Ramos (cell line): ENCODE results near the gene NABP1.
"Not testable (repeated sequence)": the region's sequence is repeated elsewhere in the genome, so short reads cannot be mapped to it uniquely, and the experiment has no call there.

Experiments
- in situ Hi-C: fragments of 300-500 bp; cut with MboI; formaldehyde crosslinking; loops from one replicate; pipeline ENCODE4 v1.14.3; 2022; ENCODE audit warnings: low sequenced_read_pairs; ENCODE audit not compliant: unreplicated experiment

NABP1 gene, protein sequence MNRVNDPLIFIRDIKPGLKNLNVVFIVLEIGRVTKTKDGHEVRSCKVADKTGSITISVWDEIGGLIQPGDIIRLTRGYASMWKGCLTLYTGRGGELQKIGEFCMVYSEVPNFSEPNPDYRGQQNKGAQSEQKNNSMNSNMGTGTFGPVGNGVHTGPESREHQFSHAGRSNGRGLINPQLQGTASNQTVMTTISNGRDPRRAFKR

DNA sequence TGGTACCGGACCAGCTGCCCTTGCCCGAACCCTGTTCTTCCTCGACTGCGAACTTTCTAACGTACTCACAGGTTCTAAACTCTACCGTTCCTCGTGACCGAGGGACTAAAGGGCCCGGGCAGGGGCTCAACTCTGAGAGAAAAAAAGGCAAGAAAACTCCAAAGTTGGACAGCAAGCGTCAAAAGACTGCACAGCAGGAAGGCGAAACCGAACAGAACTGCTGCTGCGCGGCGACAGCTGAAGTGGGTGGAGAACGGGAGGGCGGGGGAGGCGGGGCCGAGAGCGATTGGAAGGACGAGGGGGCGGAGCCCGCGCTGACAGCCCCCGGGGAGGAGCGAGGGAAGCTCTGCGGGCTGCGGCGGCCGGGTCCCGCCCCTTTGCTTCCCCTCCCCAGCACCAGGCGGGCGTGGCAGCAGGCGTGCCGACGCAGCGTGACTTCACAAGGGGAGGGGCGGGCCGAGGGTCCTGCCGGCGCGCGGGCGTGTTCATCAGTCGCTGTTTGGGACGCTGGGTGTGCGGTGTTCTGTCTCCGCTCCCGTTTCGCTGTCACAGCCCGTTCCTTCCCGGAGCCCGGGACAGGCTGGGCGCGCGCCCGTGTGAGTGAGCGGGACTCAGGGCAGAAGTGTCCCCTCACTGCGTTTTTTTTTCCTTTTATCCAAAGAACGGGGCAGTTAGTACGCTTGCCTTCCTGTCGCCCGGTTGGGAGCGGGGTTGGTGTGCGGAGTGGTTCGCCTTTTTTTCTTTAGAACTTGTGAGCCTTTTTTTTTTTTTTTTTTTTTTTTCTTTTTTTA, at the start of gene NABP1:
Gene NABP1 (plus strand): TSS at position 491 of the 791 bp plus-strand sequence. CDS start 479 bp downstream, outside the sequence.
- in situ Hi-C loops: no loop called here

DNA sequence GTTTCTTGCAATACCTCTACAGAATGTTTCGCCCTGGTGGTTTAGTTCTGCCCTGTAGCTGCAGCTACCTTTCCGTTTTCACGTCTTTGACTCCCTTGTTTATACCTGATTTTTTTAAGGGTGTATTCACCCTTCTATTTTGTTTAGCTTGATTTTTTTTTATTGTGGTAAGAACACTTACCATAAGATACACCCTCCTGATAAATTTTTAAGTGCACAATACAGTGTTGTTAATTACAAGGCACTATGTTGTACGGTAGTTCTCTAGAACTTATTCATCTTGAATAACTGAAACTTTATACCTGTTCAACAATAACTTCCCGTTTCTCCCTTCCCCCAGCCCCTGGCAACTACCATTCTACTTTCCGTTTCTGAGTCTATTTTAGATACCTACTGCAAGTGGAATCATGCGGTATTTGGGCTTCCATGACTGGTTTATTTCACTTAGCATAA, 48.9 kb upstream of the NABP1 start:
- in situ Hi-C loops: no loop called here

DNA sequence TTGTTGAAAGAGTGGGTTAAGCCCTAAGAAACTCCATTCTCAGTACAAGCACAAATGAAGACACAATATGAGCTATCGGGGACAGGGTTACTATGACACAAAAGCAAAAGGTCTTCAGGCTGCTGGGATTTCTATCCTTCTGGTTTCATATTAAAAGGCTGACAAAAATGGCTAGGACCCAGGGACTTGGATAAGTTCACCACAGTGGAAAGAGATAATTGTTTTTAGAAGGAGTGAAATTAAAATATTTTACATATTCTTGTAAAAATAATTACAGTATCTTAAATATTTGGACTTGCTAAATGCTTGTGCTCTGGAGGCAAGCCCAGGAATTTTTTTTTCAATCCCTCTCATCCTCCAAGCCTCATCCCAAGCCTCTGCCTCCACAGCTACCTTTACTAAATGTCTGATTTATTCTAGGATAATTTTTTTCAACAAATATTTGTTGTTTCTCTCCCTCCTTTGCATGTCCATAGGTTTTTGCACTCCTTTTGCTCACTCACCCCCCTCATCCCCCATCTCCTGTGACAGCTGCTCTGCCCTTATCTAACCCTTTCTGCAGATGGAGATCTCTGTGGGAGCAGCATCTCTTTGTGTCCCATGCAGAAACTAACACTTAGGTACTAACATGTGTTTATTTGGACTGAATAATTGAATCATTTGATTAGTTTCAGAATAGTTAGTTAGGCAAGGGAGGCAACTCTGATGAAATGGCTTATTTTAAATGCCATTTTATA, 47.8 kb upstream of the NABP1 start:
- in situ Hi-C loops: no loop called here

DNA sequence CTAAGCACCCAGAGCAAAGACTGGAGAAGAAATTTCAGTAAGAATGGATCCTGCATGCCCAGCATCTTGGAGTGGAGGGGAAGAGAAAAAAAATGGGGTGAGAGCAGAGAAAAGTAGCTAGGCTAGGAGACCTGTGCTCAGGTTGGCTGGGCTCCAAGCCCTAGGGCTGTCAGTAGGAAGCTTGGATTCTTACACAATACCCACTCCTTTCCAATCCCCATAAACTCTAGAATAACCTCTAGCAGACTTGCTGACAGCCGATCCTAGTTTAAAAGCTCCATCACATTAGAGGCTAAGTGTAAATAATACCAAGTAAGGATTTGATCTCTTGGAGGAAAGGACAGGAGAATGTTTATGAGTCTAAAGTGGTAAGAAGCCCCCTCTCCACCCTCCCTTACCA, 46.2 kb upstream of the NABP1 start:
- in situ Hi-C loops: no loop called here

DNA sequence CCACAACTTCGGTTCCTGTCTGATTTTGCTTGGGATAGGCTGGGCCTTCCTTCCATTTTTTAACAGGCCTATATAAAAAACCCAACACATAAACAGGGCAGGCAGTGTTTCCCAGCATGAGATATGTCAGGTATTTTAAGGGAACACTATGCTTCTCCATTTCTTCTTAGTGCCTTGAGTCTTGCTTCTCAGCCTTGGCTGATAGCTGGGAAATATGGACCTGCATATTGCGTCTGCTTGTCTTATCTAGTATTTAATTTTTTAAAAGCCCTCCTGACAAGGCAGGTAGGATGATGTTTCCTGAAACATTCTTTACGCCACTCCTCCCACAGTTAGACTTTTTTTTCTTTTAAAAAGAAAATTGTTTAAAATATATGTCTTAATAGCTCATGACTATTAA, 45.5 kb upstream of the NABP1 start:
- in situ Hi-C loops: no loop called here

DNA sequence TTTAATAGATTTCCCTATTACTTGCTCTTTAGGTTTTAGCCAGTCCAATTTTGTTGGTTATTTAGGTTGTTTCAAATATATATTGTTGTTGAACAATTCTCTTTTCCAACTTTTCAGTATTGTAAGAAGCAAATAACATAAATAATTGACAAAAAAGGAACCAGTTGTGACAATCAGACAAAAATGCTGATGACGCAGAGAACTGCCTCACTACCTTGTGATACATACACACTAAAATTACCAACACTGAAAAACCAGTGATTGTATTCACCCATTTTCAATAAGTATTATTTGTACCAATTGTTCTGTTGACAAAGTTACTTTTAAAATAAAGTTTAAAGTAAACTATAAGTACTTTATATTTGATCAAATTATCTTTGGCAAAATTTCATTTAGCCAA, 43.1 kb upstream of the NABP1 start:
- in situ Hi-C loops: no loop called here

DNA sequence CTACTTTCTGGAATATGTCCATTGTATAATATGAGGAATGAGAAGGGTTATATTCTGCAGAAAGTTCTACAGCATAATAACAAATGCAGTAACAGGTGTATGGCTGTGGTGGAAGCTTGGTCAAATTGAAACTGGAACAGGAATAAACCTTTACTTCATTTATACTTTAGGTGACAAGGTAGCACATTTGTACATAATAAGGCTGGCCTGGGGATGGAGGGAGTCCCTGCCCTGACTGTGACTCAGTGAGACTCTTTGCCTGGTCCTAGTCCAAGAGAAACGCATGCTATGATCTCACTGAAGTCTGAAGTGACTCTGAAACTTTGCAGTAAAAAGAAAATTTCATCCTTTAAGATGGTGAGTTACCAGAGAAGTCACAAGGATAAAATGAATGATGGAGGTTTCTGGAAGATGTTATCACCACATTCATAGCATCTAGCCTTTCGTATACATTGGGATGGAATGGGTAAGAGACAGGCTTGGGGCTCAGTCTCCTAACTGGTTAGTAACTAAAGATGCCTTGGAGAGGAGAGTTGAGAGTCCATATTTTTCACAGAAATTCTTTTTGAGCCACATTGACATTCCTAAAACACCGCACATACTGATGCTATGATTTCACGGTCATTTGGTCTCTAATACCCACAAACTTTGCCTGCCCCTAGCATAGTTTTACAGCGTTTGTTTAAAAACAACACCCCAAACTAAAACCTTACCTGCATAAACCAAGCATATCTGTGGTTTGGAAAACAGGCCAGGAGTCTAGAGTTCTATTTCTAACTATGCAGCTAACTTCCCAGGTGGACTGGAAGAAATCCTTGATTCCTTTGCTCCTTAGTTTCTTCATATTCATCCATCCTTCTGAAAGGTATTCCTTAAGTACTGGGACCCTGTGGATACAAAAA, 42.4 kb upstream of the NABP1 start:
- in situ Hi-C loops: no loop called here

DNA sequence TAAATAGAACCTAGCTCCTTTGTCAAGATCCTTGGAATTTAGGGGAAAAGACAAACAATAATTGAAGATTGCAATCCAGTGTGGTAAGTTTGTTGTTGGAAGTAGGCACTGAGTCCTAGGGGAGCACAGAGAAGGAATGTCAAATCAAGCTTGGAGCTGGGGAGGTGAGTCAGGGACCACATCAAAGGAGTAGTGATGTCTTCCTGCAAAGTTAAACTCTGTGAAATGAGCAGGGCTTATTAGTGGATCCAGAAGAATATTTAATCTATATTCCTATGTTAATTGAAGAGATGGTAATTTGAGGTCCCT, 41.7 kb upstream of the NABP1 start:
- in situ Hi-C loops: no loop called here

DNA sequence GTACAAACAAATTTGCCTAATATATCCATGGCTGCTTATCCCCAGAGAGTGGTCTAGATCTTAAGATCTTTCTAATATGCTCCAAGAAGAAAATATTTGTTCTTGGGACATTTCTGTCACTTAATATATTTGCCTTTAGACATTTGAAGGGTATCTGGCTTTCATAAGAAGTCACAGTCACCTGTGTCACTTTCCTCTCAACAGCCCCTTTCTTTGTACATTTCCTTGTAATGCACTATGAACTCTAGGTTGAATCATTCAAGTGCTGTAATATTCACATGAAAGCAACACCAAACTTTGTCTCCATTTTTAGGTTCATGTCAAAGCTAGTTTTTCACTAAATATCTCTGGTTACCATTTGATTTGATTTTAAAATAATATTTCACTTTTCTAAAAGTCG, 41.4 kb upstream of the NABP1 start:
- in situ Hi-C loops: no loop called here

DNA sequence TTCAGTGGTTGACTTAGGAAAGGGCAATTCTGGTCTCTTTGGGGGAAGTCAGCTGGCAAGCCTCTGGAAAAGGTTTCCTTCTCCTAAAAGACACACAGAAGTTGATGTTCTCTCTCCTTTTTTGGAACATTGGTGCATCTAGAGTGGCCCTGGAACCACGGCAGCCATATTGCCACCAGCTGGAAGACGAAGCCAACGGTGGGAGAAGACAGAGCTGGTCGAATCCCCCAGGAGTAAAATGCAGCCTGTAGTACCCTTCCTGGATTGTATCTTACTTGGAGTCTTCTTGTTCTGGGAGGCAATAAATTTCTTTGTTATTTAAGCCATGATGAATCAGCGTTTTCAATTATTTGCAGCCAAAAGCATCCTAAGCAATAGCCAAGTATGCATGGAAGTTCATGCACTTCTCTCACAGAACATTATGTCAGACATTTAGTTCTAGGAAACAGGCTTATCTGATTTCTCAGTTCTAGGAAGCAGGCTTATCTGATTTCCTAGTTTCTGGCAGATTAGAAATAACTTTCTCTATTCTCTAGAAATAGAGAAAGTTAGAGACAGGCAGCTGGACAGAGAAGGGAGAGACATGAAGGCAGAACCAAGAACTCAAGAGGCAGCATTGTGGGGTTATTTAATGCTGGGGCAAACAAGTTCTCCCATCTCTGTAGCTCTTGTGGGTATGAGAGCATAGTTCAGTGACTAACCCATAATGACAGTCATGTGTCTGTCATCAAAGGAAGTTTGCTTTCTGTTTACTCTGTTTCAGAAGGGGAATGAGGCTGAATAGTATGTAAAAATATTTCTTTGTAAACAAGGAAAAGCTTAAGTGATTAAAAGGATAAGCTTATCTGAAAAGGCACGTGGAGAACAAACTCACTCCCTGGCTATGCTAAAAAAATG, 40.5 kb upstream of the NABP1 start:
- in situ Hi-C loops: no loop called here

DNA sequence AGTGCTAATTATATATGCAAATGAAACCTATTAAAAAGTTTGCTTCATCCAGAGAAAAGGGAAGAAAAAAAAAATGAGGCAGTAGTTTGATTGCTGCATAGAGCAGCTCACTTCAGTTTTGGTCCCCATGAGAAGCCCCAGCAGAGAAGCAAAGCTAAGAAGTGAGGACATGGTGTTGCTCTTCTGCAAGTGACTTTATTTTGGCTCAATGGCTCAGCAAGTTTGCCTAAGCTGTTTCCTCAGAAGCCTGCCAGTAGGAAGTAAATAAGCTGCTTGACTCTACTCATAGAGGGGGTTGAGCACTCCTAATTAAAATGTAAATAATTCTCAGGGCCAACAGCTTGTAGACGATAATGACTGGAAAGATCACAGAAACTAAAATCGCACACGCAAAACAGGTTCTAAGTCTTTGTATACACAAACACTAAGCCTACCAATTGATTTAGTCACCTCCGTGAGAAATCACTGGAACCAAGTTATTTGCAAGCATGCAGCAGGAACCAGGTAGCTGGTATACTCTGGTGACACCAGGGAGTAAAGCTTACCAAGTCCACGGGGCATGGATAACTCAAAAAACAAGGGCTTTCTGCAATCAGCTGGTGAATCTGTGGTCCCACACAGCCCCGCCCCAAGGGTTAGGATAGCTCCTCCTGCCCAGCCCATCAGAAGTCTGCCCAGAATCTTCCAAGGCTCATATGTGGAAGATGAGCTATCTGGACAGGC, 39.7 kb upstream of the NABP1 start:
- in situ Hi-C loops: no loop called here

DNA sequence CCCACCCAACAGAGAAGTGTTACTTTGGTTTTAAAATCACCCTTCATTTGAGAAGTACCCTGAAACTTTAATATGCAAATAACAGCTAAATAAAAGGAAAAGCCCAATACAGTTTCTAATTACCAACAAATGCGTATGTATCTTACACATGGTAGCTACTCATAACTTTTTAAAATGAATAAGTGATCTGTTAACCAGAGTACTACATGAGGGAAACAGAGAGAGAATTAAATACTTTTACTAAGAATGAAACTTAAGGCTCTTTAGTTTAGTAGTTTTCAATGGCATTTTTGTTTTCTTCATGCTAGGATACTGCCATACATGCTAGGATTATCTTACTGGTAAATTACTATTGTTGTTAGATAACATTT, 39.1 kb upstream of the NABP1 start:
- in situ Hi-C loops: no loop called here

DNA sequence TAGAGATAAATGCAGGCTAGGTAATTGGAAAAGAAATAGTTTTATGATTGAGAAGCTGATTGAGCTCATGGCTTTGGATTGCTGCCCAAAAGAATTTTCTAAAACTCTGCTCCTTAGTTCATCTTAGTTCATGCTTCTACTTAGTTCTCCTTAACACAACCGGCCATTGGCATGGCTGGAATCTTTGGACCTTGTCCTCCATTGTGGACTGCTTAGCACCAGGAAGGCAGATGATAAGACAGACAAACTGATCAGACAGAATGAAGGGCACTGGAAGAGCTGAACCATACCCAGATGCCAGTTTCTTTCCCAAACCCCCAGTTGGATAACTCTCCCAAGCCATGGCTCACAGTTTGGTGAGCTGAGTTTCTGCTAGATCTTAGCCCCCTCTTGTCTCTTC, 36.3 kb upstream of the NABP1 start:
- in situ Hi-C loops: no loop called here

DNA sequence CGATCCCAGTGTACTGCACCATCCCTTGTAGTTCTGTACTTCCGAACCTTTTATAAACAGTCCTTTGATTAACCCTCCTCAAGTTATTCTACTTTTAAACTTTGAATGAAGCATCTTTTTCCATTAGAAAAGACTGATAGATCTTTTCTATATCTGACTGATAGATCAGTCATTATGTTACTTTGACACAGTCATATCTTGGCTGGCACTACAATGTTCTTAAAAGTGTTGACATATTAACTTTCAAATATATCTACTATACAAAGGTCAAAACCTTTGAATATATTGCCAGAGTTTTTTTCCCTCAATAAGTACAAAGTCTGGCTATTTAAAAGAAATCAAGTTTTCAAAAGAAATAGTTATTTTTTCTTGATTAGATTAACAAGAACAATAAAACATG, 35.4 kb upstream of the NABP1 start:
- in situ Hi-C loops: no loop called here

DNA sequence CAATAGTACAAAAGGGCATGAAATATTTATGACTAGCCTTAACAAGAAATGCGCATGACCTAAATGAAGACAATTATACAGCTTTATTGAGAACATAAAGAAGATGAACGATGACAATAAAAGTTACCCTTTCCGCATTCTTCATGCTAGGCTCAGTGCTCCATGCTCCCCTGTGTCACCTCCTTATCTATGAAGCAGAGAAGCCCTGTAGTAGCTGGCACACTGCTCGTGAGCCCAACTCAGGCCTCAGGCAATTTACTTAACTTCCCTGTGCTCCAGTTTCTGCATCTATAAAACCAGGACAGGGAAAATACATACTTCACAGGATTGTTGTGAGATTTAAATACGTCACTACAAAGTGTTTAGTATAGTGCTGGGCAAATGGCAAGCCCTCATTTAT, 34.5 kb upstream of the NABP1 start:
- in situ Hi-C loops: no loop called here

DNA sequence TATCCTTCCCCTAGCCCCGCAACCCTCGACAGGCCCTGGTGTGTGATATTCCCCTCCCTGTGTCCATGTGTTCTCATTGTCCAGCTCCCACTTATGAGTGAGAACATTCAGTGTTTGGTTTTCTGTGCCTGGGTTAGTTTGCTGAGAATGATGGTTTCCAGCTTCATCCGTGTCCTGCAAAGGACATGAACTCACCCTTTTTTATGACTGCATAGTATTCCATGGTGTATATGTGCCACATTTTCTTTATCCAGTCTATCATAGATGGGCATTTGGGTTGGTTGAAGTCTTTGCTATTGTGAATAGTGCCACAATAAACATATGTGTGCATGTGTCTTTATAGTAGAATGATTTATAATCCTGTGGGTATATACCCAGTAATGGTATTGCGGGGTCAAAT, 33.3 kb upstream of the NABP1 start:
- in situ Hi-C loops: not testable (repeated sequence)

DNA sequence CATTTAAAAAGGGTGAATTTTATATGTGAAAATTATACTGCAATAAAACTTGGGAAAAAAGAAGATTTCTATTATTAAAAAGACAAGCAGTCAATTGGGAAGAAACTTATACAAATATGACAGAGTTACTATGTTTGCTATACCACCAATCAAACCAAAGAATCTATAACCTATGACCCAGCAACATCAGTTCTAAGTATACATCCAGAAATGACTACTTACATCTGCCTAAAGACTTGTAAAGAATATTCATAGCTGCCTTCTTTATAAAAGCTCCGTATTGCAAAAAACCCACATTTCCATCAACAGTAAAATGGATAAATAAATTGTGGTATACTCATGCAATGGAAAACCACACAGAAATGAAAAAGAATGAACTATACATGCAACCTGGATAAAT, 32.9 kb upstream of the NABP1 start:
- in situ Hi-C loops: no loop called here

DNA sequence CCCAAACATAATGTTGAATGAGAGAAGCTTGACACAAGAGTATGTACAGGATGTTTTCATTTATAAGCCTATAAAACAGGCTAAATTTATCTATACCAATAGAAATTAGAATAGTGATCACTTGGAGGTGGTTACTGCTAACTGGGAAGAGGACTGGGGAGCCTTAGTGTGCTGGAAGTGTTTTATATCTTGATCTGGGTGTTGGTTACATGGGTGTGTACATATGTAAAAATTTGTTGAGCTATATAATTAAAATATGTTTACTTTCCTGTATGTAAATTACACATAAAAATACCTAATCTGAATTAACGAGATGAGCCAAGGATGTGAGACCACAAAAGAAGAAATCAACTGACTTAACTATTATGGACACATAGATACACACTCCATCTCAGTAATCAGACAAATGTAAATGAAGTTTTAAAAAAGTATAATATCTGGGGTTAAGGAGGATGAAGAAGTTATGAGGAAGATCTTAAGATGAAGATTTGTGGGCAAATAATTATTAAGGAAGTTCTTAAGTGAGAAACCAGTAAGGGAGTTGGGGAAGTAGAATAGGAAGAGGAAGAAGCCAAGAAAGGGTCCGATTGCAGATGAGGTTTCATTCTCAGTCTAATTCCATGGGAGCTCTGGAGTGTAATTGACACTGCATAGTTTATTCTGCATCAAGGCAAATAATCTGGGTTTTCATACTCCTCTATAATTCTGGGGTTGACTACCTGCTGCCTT, 32.3 kb upstream of the NABP1 start:
- in situ Hi-C loops: no loop called here
